IPS-NIHi7 (cell line): ENCODE data around the gene XRCC1.
"Not testable (repeated sequence)": the region's sequence is repeated elsewhere in the genome, so short reads cannot be mapped to it uniquely, and the experiment has no call there.

Source experiments
- DNase-seq: peaks from one replicate; pipeline ENCODE4 v3.0.0; 2012; ENCODE audit warnings: mixed read lengths; ENCODE audit errors: extremely low spot score

XRCC1 gene

DNA sequence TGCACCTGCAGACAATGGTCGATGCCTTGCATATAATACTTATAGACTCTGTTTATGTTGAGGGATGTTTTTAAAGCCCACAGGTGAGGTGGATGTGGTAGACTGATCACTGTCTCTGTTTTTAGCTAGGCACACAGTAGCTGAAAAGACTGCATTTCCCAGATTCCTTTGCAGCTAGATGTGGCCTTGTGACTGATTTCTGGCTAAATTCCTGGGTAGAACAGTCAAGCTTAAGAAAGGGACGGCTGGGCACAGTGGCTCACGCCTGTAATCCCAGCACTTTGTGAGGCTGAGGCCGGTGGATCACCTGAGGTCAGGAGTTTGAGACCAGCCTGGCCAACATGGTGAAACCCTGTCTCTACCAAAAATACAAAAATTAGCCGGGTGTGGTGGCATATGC, 25.0 kb upstream of the XRCC1 start:
- DNase-seq = not testable (repeated sequence)

DNA sequence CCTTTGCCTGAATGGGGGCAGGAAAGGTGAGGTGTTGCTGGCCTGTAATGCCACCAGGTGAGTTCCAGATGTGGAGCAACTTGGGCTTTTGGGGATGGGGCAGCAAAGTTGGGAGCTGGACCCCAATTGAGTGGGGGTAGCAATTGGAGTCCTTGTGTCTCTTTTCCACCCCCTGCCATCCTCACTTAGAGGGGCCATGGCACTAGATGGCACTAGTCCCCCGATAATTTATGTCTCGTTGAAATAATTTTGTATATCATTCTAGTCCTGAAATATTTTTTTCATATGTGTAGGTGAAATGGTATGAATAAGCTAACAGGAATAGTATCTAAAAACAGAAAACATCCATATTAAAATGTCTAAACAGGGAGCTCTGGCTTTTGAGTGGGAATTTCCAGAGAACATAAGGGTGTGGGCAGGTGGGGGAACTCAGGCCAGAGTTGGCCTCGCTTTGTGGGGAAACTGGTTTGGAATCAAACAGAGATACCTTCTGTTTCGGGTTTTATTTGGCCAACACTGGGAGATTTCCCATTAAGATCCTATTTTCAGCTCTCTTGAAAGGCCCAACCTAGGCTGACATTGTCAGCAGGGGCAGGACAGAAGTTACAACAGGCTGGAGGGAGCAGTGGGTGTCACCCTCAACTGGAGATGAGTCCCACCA, 24.4 kb upstream of the XRCC1 start:
- no peak for DNase-seq

DNA sequence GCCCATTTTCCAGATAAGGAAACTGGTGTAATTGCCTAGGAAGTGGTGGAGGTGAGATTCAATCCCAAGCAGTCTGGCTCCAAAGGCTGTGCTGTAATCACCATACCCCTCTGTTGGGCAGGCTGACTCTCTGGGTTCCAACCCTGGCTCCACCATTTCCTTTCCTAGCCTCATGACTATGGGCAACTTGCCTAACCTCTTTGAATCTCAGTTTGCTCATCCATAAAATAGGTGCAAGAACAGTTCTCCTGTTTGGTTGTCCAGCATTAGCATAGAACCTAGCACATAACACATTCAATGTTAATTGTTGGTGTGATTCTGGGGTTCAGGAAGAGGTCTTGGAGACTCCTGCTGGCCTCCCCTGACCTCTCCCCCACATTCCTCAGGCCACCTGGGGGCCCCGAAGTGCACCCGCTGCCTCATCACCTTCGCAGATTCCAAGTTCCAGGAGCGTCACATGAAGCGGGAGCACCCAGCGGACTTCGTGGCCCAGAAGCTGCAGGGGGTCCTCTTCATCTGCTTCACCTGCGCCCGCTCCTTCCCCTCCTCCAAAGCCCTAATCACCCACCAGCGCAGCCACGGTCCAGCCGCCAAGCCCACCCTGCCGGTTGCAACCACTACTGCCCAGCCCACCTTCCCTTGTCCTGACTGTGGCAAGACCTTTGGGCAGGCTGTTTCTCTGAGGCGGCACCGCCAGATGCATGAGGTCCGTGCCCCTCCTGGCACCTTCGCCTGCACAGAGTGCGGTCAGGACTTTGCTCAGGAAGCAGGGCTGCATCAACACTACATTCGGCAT, 23.3 kb upstream of the XRCC1 start:
- DNase-seq = no peak

DNA sequence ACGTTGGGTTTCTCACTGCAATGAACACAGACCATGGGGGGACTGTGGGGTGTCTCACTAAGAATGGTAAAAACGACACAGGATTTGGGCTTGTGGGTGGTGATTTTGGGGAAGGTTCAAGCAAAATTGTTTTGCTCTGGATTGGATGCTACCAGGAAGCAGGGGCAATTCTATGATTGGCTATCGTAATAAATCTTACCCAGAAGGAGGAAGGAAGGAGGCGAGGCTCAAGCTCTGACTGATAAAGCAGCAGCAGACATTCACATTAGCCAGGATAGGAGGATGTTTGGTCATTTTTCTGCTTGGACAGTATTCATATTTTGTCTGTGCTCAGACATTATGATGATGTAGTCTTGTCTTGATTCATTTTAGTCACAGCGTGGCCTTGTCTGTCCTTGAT, 22.5 kb upstream of the XRCC1 start:
- no peak for DNase-seq

DNA sequence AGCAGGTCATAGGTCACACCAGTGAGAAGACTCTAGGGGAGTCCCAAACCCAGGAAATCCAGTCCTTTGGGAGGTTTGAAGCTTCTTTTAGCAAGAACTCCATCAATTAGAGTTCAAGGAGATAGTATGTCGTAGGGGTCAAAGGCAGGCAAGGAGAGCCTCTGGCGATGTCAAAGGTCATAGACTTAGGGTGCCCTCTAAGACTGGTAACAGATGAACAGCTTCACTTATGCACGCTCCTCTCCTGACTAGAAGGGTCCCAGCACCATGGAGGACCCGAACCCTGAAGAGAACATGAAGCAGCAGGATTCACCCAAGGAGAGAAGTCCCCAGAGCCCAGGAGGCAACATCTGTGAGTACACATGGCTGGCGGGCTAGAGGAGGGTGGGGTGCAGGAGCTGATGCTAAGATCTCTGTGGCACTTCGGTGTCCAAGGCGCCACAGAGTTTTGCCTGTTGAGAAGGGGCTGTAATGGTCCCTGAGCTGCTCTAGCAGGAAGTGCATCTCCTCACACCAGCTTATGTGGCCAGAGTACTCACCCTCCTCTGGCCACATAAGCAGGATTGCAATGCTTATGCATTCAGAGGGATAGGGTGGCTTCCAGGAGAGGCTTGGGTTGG, 21.6 kb upstream of the XRCC1 start:
- DNase-seq = no peak

DNA sequence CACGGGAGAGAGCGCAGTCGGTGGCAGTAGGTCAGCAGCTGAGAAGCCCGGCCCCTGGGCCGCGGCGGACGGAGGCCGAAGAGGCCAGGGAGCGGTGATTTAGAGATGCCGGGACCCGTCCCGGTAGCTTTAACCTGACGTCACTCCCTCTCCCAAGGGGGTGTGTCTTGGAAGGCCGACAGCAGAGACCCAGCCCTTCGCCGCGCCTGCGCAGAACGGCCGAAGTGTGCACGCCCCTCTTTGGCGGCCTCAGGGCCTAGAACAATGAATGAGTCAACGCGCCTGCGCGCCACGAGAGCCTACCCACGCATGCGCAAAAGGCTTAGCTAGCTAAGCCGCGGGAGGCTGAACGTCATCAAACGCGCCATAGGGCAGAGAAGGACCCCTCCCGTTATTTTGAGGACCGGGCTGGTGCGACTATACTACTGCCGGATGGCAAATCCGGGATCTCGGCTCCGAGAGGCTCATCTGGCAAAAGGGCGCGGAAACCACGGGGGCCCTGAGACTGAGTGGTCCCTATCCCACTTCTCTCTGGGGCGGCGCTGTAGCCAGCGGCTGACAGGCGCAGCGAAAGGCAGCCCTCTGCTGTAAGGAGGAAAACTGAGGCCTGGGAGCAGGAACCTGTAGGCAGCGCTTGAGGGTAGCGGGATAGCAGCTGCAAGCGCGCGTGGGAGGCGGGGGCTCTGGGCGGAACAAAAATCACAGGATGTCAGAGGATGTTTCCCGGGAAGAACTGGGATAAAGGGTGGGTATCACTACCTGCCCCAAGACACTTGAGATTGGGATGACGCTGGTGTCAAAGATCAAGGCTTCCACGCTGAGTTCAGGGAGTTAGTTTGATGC, 20.9 kb upstream of the XRCC1 start, which contains the start of the genes IRGQ and ZNF576:
TSS of gene IRGQ (minus strand) at position 136 of the 843 bp plus-strand sequence. CDS start 796 bp downstream, outside the sequence.
TSS of gene ZNF576 (plus strand) at position 597 of the 843 bp plus-strand sequence. CDS start 514 bp downstream, outside the sequence.
- peak; percentile 98 for DNase-seq

DNA sequence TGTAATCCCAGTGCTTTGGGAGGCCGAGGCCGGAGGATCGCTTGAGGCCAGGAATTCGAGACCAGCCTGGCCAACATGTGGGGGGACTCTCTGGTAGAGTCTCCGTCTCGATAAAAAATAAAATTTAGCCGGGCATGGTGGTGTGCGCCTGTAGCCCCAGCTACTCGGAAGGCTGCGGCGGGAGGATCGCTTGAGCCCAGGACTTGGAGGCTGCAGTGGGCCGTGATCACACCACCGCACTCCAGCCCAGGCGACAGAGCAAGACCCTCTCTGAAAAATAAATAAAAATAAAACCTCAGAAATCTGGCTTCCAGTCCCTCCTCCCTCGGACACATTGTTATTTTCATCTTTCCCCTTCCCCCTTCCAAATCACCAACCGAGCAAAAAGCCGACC, 20.3 kb upstream of the XRCC1 start:
- DNase-seq = no peak

DNA sequence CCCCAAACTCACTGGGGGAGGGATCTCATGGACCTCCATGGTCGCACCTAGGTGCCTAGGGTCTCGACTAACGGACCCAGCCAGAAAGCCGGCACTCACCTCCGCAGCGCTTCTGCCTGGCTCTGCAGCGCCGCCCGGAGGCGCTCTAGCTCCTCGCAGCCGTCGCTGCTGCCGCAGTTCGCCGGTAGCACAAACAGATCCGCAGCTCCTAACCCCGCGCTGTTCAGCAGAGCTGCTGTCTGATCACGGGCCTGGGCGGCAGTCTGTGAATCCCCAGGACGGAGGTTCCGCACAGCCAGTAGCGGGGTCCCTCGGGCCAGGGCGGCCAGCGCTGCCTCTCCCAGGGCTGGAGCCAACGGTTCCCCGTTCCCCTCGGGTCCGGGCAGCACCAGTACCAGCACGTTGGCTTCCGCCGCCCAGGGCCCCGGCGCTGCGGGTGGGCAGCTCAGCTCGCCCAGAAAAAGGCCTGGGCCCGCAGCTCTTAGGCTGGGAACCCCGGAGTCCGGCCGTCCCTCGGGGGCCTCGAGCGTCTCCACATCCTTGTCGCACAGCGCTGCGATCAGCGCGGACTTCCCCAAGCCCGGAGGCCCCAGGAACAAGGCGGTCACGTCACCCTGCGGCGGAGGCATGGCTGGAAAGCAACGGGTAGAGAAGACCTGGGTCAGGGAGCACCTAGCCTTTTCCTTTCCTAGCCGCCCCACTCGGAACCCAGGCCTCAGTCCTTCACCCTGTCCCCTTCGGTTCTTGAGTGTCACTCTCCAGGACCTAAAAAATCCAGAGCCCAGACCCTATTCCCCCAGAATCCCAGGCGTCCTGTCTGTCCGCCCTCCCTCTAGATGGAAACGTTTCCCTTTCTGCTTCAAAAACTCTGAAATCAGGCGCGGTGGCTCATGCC, 19.6 kb upstream of the XRCC1 start:
- DNase-seq = peak; percentile 71

DNA sequence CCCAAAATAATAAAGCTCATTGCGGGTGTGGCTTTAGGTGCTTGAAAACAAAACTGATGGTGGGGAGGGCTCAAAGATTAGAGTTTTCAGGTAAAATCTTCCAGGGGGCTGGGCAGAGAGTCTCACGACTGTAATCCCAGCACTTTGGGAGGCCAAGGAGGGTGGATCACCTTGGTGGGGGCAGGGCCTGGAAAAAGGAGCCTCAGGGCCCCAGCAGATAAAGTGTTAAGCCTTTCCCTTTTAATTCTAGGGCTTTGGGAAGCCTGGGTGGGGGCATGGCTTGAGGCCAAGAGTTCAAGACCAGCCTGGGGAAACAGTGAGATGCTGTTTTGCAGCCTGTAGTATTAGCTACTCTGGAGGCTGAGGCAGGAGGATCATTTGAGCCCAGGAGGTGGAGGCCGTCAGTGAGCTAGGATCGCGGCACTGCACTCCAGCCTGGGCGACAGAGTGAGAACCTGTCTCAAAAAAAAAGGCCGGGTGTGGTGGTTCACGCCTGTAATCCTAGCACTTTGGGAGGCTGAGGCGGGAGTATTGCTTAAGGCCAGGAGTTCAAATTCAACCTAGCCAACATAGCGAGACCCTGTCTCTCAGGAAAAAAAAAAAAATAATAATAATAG, 18.9 kb upstream of the XRCC1 start:
- no peak for DNase-seq

DNA sequence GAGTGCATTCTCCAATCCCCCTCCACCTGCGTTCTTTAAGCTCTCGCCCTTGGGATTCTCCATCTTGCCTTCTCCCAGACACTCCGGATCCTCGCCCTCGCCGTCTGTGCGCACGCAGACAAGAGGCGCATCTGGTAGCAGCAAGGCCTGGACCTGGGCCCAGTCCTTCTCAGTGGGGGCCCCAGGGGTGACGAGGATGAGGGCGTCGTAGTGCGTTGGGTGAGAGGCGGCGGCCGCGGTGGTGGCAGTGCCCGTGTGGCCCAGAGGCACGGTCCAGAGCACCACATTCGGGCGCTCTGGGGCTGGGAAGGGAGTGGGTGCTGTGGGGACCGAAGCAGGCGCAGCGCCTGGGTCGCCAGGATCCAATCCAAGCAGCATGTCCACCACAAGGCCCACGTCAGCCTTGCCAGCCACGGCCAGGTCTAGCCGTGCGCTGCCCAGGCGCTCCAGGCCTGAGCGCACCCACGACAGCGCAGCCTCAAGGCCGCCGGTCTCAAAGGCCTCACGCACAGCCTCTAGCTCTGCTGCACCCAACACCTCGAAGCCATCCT, 17.5 kb upstream of the XRCC1 start:
- DNase-seq = no peak

DNA sequence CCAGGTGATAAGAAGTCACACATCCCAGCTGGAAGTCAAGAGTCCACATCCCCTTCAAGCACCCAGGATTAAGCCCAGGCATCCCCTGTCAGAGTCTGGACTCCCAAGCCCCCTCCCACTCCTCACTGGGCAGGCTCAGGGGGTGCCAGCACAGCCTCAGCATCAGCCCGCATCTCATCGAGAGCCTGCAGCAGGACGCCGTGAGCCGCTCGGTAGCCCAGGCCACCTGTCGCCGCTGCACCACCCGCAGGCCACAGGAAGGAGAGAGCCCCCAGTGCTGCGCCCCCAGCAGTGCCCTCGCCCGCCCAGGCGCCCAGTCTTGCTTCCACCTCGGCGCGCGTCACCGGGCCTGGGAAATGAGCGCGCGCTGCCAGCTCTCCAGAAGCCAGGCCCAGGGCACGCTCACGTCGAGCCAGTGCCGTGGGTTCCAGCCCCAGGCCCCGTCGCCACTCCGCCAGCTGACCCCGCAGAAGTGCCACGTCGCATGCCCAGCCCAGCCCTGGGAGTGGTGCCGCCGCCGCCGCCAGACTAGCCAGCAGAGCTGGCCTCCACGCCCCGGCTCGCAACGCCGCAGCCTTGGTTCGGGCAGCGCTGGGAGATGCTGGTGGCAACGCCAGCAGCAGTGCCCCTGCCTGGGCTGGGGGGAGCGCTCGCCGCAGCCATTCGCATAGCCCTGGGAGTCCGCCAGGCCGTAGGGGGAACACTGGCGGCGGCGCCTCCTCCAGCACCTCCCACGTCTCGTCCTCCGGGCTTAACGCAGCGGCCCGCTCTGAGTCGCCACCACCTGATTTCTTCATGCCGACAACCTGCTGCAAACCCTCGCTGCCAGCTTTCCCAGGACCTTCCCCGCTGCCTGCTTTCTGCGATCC, 16.8 kb upstream of the XRCC1 start:
- DNase-seq = no peak

DNA sequence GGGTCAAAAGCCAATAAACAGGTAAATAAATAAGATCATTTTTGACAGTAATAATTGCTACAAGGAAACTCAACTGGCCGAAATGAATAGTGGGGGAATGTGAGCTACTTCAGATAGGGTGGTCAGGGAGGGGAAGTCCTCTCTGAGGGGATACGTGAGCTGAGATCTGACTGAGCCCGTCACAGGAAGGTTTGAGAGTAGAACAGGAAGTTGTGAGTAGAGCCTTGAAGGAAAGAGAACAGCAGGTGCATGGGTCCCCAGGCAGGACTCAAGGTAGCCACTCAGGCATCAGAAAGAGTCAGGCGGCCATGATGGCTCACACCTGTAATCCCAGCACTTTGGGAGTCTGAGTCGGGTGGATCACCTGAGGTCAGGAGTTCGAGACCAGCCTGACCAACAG, 14.4 kb upstream of the XRCC1 start:
- DNase-seq = no peak

DNA sequence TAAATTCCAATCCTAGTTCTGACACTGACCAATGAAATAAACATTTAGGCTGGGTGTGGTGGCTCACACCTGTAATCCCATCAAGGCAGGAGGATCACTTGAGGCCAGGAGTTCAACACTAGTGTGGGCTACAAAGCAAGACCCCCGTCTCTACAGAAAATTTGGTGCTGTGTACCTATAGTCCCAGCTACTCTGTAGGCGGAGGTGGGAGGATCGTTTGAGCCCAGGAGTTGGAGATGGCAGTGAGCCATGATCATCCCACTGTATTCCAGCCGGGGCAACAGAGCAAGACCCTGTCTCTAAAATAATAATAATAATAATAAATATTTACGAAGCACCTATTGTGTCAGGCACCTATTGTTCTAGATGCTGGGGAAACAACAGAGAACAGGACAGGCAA, 13.9 kb upstream of the XRCC1 start:
- no peak for DNase-seq

DNA sequence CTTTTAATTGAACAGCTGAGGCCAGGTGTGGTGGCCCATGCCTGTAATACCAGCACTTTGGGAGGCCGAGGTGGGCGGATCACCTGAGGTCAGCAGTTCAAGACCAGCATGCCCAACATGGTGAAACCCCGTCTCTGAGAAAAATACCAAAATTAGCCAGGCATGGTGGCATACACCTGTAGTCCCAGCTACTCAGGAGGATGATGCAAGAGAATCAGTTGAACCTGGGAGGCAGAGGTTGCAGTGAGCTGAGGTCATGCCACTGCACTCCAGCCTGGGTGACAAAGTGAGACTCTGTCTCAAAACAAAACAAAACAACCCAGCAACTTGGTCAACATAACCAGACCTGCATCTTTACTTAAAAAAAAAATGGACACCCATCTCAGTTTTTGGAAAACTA, 11.7 kb upstream of the XRCC1 start:
- DNase-seq = not testable (repeated sequence)

DNA sequence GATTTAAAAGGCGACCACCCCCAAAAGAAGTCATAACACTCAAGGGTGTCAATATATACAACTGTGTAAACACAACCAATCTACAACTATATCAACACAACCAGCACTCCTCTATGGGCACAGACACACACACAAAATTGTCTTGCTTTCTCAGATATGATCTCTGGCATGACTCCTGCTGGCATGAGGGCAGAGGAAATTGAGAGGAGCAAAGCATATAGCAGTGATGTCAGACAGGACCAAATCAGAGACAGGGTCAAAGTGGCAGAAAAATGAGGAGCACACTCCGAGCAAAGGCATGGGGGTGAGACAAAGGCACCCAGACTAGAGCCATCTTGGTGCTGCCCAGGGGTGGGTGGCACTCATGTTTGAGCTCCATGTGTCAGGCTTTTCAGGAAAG, 11.0 kb upstream of the XRCC1 start:
- no peak for DNase-seq

DNA sequence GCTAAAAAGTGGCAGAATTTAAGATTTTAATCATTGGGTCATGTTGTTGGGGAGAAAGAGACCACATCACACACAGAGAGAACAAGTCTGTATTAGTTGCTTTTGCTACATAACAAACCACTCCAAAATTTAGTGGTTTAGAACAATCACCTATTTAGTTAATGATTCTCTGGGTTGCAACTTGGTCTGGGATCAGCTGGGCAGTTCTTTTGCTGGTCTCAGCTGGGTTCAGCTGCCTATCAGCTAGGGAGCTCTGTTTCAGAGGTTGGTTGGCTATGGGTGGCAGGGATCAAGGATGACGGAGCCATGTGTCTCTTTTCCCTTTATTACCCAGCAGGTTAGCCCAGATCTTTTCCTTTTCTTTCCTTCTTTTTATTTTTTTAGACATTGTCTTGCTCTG, 9.2 kb upstream of the XRCC1 start:
- DNase-seq = no peak

DNA sequence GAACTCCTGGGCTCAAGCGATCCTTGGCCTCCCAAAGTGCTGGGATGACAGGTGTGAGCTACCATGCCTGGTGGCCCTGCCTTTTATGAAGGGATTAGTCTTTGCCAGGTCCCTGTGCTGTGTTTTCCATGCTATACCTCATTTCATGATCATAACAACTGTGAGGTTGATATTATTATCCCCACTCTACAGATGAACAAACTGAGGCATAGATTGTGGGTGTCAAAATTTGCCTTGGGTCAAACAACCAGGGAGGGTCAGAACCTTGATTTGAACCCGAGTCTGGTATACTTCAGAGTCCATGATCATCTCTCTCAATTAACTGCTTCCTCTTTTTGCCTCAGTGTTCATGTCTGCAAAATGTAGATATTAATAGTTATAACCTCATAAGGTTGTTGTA, 7.2 kb upstream of the XRCC1 start:
- DNase-seq = no peak

DNA sequence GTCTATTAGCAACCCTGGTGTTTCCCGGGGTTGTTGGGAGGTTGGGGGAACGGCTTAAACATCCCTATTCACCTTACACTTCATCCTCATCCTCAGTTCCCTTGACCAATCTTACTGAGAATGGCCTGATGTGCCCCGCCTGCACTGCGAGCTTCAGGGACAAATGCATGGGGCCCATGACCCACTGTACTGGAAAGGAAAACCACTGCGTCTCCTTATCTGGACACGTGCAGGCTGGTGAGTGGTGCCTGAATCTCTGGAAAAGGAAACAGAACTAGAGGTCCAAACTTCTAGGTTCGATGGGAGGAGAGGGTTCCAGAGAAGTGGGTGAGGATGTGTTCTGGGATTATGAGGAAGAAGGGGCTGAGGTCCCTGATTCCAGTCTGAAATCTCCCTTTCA, 6.1 kb upstream of the XRCC1 start:
- DNase-seq = no peak

DNA sequence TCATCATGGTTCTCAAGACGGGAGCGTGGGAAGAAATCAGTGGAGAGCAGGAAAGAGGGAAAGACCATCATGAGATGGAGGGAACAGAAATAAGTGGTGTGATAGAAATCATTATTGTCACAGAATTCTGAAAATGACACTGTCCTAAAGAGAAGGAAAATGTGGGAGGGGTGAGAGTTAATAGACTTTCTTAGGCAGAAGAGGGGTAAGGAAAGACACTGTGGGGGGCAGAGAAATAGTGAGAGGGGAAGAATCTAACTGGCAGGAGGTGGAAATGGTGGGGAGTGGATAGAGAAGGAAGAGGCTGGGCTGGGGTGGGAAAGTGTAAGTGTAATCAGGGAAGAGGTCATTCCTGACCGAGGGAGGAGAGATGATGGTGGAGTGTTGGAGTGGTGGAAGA, 3.5 kb upstream of the XRCC1 start:
- DNase-seq = no peak
